ENCODE results near the gene GAB2. TPM values are rescaled to one million over a fixed set of nuclear protein-coding genes. Genes with fewer than 3 reads are reported as not detected.

Gene GAB2
- total RNA-seq, 4 donors from 2014 or later: 14.0 to 41.3 (median 34.7) TPM

GRCh38 chr11:78332174-78332866 is 85.3 kb downstream of the GAB2 start:
- no peaks in the 10 kb centered on the region for H3K36me3 ChIP-seq
- H3K4me3 ChIP-seq: no peak overlapping the region
- H3K4me1 ChIP-seq: peaks cover 0 to 3% (median 0%) of the 10 kb centered on the region in 4 donors
- H3K27ac ChIP-seq: no peak overlapping the region
- no peaks in the 10 kb centered on the region for H3K27me3 ChIP-seq
- no peaks in the 10 kb centered on the region for H3K9me3 ChIP-seq
- no peak for DNase-seq
- TF ChIP-seq CTCF (IDR thresholded peaks at IDR 0.05) (no peak), POLR2A (IDR thresholded peaks at IDR 0.05) (no peak)

DNA sequence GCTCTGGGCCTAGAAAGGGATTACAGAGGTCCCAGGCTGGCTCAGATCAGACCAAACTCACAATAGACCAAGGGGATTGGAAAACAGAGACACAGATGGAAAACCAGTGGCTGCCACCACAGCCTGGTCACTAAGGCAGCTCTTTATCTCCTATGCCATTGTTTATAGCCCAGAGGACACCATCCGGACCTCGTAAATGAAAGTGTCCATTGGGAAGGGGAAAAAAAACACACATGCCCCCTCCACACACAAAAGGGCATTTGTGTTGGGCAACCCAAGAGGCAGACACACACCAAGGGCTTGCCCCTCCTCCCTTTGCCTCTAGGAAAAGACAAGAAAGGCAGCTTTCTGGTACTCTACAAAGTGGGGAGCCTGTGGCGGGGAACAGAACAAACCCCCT is 85.9 kb downstream of the GAB2 start:
- Histone ChIP-seq H3K9me3 (no peaks in the 10 kb centered on the region), H3K36me3 (no peaks in the 10 kb centered on the region), H3K27me3 (no peaks in the 10 kb centered on the region), H3K27ac (no peak overlapping the region), H3K4me1 (peaks cover 0 to 3% (median 0%) of the 10 kb centered on the region in 4 donors), H3K4me3 (no peak overlapping the region)
- no peak for DNase-seq
- TF ChIP-seq POLR2A (IDR thresholded peaks at IDR 0.05): no peak
- no peak for TF ChIP-seq CTCF (IDR thresholded peaks at IDR 0.05)

GRCh38 chr11:78330361-78330760 is 87.3 kb downstream of the GAB2 start:
- no peaks in the 10 kb centered on the region for H3K27me3 ChIP-seq
- no peak overlapping the region for H3K4me3 ChIP-seq
- TF ChIP-seq CTCF (IDR thresholded peaks at IDR 0.05) (no peak), POLR2A (IDR thresholded peaks at IDR 0.05) (no peak)

DNA sequence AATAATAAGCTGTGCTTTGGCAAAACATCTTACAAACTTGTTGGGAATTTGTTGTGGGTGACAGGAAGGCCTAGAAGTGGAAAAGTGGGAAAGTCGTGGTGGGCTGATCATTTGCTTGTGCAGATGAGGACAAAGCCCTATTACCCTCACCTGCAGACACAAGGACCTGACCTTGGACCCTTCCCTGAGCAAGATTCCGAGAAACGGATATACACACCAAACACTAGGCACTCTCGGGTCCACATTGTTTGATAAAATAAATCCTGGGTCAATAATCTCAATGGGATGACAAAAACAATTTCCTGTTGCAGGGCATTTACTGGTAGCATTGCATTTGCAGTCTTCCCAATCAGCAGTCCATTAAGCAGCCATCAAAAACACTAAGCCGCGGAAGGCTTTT is 89.7 kb downstream of the GAB2 start:
- Histone ChIP-seq H3K4me1 (peaks cover 0 to 3% (median 0%) of the 10 kb centered on the region in 4 donors), H3K27me3 (no peaks in the 10 kb centered on the region), H3K27ac (no peak overlapping the region), H3K4me3 (no peak overlapping the region), H3K9me3 (no peaks in the 10 kb centered on the region), H3K36me3 (no peaks in the 10 kb centered on the region)
- TF ChIP-seq POLR2A (IDR thresholded peaks at IDR 0.05) (no peak), CTCF (IDR thresholded peaks at IDR 0.05) (no peak)
- no peak for DNase-seq

More at GRCh38 chr11:78330361-78330760, 87.3 kb downstream of the GAB2 start:
- DNase-seq: no peak
- Histone ChIP-seq H3K4me1 (peaks cover 0 to 3% (median 0%) of the 10 kb centered on the region in 4 donors), H3K27ac (no peak overlapping the region), H3K36me3 (no peaks in the 10 kb centered on the region), H3K9me3 (no peaks in the 10 kb centered on the region)

DNA sequence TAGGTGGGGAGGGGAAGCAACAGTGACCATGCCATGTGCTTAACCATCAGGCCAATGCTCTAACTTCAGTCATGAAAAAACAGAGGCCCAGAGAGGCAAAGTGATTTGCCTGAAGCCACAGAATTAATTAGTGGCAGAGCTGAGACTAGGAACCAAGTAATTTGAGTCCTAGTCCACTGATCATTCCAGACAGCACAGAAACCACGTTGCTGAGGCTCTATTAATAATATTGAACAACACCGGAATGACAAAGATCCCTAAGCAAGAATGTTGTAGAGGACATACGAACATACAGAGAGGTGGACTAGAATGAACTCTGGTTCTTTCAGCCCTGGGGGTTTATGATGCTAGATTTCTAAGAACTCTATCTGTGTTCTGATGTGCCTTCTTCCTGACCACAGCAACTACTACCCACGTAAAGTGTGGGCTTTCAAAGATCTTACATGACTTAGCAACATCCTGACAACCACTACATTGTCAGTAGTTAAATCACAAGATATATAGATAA is 92.3 kb downstream of the GAB2 start:
- H3K4me1 ChIP-seq: no peaks in the 10 kb centered on the region
- H3K27ac ChIP-seq: no peak overlapping the region
- no peaks in the 10 kb centered on the region for H3K9me3 ChIP-seq
- no peak overlapping the region for H3K4me3 ChIP-seq
- no peak for DNase-seq
- H3K36me3 ChIP-seq: no peaks in the 10 kb centered on the region
- no peak for TF ChIP-seq POLR2A (IDR thresholded peaks at IDR 0.05)
- TF ChIP-seq CTCF (IDR thresholded peaks at IDR 0.05): no peak
- no peaks in the 10 kb centered on the region for H3K27me3 ChIP-seq
